H9 (cell line): ENCODE measurements around the gene GDNF. TPM values are rescaled to one million over a fixed set of nuclear protein-coding genes. Genes with fewer than 3 reads are reported as not detected.

Experiments used
- DNase-seq: peaks from one replicate; pipeline ENCODE4 v3.0.0-alpha.2; 2017
- H2AFZ ChIP-seq: one replicate; pipeline ENCODE4 v1.6.1; 2013; ENCODE audit warnings: mild to moderate bottlenecking, low read length, control low read depth, moderate library complexity
- H2AK5ac ChIP-seq: 2 replicates; pipeline ENCODE4 v1.6.1; 2013; ENCODE audit warnings: low read length, control low read depth, mixed read lengths; ENCODE audit not compliant: insufficient read length
- H2BK120ac ChIP-seq: one replicate; pipeline ENCODE4 v1.6.1; 2013; ENCODE audit warnings: low read depth, mild to moderate bottlenecking, low read length, control low read depth, inconsistent platforms; ENCODE audit not compliant: poor library complexity, severe bottlenecking
- H2BK12ac ChIP-seq: 2 replicates; pipeline ENCODE4 v1.6.1; 2013; ENCODE audit warnings: low read length, control low read depth, mixed read lengths, low read depth; ENCODE audit not compliant: insufficient read length
- H2BK15ac ChIP-seq: 2 replicates; pipeline ENCODE4 v1.6.1; 2013; ENCODE audit warnings: low read depth, low read length, control low read depth
- H2BK20ac ChIP-seq: one replicate; pipeline ENCODE4 v1.6.1; 2013; ENCODE audit warnings: low read depth, mild to moderate bottlenecking, low read length, control low read depth, inconsistent platforms; ENCODE audit not compliant: poor library complexity, severe bottlenecking
- H2BK5ac ChIP-seq: 2 replicates; pipeline ENCODE4 v1.6.1; 2013; ENCODE audit warnings: low read length, control low read depth, mixed read lengths; ENCODE audit not compliant: insufficient read length
- H3K14ac ChIP-seq: 2 replicates; pipeline ENCODE4 v1.6.1; 2013; ENCODE audit warnings: low read length, control low read depth; ENCODE audit not compliant: insufficient read depth
- H3K18ac ChIP-seq: 2 replicates; pipeline ENCODE4 v1.6.1; 2013; ENCODE audit warnings: low read depth, mild to moderate bottlenecking, mixed read lengths, low read length, control low read depth; ENCODE audit not compliant: insufficient read length
- H3K23ac ChIP-seq: 2 replicates; pipeline ENCODE4 v1.6.1; 2013; ENCODE audit warnings: low read length, control low read depth, mixed read lengths, low read depth; ENCODE audit not compliant: insufficient read length
- H3K23me2 ChIP-seq: 2 replicates; pipeline ENCODE4 v1.6.1; 2013; ENCODE audit warnings: low read depth, mild to moderate bottlenecking, mixed read lengths, low read length, control low read depth; ENCODE audit not compliant: insufficient read length, poor library complexity, severe bottlenecking
- H3K27ac ChIP-seq: 2 replicates; pipeline ENCODE4 v1.5.1; 2013; ENCODE audit warnings: low read length, control low read depth, mixed read lengths, low read depth; ENCODE audit not compliant: insufficient read length
- H3K27me3 ChIP-seq: 2 replicates; pipeline ENCODE4 v1.6.1; 2013; ENCODE audit warnings: low read length, control low read depth, inconsistent platforms; ENCODE audit not compliant: insufficient read depth
- H3K4ac ChIP-seq: 2 replicates; pipeline ENCODE4 v1.6.1; 2013; ENCODE audit warnings: low read depth, mild to moderate bottlenecking, control low read depth, inconsistent platforms, low read length, moderate library complexity
- H3K4me1 ChIP-seq: 2 replicates; pipeline ENCODE4 v1.6.1; 2013; ENCODE audit warnings: low read length, control low read depth, inconsistent platforms; ENCODE audit not compliant: insufficient read depth
- H3K4me2 ChIP-seq: 2 replicates; pipeline ENCODE4 v1.6.1; 2013; ENCODE audit warnings: low read length, control low read depth, mixed read lengths; ENCODE audit not compliant: insufficient read length, insufficient read depth
- H3K56ac ChIP-seq: 2 replicates; pipeline ENCODE4 v1.6.1; 2013; ENCODE audit warnings: low read depth, mild to moderate bottlenecking, mixed read lengths, low read length, control low read depth; ENCODE audit not compliant: insufficient read length
- H3K79me1 ChIP-seq: 2 replicates; pipeline ENCODE4 v1.6.1; 2013; ENCODE audit warnings: low read depth, mild to moderate bottlenecking, moderate library complexity, low read length, control low read depth, inconsistent platforms; ENCODE audit not compliant: insufficient read depth, poor library complexity, severe bottlenecking
- H3K79me2 ChIP-seq: 2 replicates; pipeline ENCODE4 v1.6.1; 2013; ENCODE audit warnings: low read length, control low read depth, inconsistent platforms; ENCODE audit not compliant: insufficient read depth
- H3K9ac ChIP-seq: 2 replicates; pipeline ENCODE4 v1.6.1; 2013; ENCODE audit warnings: low read length, control low read depth, mixed read lengths; ENCODE audit not compliant: insufficient read length; ENCODE audit errors: extremely low read depth
- H3K9me3 ChIP-seq: one replicate; pipeline ENCODE4 v1.6.1; 2013; ENCODE audit warnings: low read depth, low read length, inconsistent platforms; ENCODE audit not compliant: control insufficient read depth
- H3T11ph ChIP-seq: one replicate; pipeline ENCODE4 v1.6.1; 2013; ENCODE audit warnings: mild to moderate bottlenecking, low read length, control low read depth, inconsistent platforms
- H4K20me1 ChIP-seq: one replicate; pipeline ENCODE4 v1.6.1; 2013; ENCODE audit not compliant: control insufficient read depth, insufficient read length, insufficient read depth
- H4K5ac ChIP-seq: 2 replicates; pipeline ENCODE4 v1.6.1; 2013; ENCODE audit warnings: low read depth, mild to moderate bottlenecking, mixed read lengths, low read length, control low read depth; ENCODE audit not compliant: insufficient read length
- H4K8ac ChIP-seq: replicated peaks from 2 replicates; pipeline ENCODE4 v1.6.1; 2013; ENCODE audit warnings: low read length, control low read depth, mixed read lengths, low read depth; ENCODE audit not compliant: insufficient read length
- H4K91ac ChIP-seq: 2 replicates; pipeline ENCODE4 v1.6.1; 2013; ENCODE audit warnings: low read depth, mild to moderate bottlenecking, moderate library complexity, mixed read lengths, low read length, control low read depth; ENCODE audit not compliant: insufficient read length
- H3K27ac Mint-ChIP-seq, 3 experiments: 2 replicates in 2 of 3; 3 replicates in 1 of 3; pipeline ENCODE4 v1.8.0; 2020 to 2021; ENCODE audit warnings: mixed read lengths in 3 of 3, mild to moderate bottlenecking in 1 of 3, moderate library complexity in 1 of 3
- H3K27me3 Mint-ChIP-seq: 2 replicates; pipeline ENCODE4 v1.8.0; 2021; ENCODE audit warnings: low read depth, mild to moderate bottlenecking, moderate library complexity, mixed read lengths
- H3K36me3 Mint-ChIP-seq, 3 experiments: 2 replicates in 2 of 3; 3 replicates in 1 of 3; pipeline ENCODE4 v1.8.0; 2020 to 2021; ENCODE audit warnings: low read depth in 3 of 3, mixed read lengths in 3 of 3; ENCODE audit not compliant: insufficient read depth in 1 of 3
- H3K4me1 Mint-ChIP-seq, 2 experiments: 2 replicates each; pipeline ENCODE4 v1.8.0; 2020; ENCODE audit warnings: mixed read lengths in 2 of 2
- H3K4me3 Mint-ChIP-seq, 2 experiments: 2 replicates in 1 of 2; 3 replicates in 1 of 2; pipeline ENCODE4 v1.8.0; 2020 to 2021; ENCODE audit warnings: mild to moderate bottlenecking in 2 of 2, mixed read lengths in 2 of 2, moderate library complexity in 1 of 2
- H3K9me3 Mint-ChIP-seq, 2 experiments: 2 replicates in 1 of 2; 3 replicates in 1 of 2; pipeline ENCODE4 v1.8.0; 2020; ENCODE audit warnings: mild to moderate bottlenecking in 2 of 2, mixed read lengths in 2 of 2, moderate library complexity in 1 of 2
- CTCF ChIP-seq: fragments of 200-600 bp; sonication (generic); conservative IDR thresholded peaks from 3 replicates; pipeline ENCODE4 v1.8.0; 2021; ENCODE audit warnings: antibody characterized with exemption, mild to moderate bottlenecking
- WGBS: extraction: QIAGEN DNeasy Blood & Tissue Kit; methylation state at CpG from one replicate; pipeline ENCODE4 v1.1.7; 2013; ENCODE audit warnings: missing lambda C conversion rate, low lambda C conversion rate, mixed read lengths; ENCODE audit not compliant: insufficient read length; ENCODE audit errors: extremely low coverage; 5-methylcytosine and 5-hydroxymethylcytosine counted together
- total RNA-seq: library from RNA; stranded (reverse); gene quantifications from 2 replicates; pipeline ENCODE4 v1.2.1, GENCODE V29; 2021

The GDNF gene
- total RNA-seq, 1 experiment from 2014 or later, result not detected

DNA sequence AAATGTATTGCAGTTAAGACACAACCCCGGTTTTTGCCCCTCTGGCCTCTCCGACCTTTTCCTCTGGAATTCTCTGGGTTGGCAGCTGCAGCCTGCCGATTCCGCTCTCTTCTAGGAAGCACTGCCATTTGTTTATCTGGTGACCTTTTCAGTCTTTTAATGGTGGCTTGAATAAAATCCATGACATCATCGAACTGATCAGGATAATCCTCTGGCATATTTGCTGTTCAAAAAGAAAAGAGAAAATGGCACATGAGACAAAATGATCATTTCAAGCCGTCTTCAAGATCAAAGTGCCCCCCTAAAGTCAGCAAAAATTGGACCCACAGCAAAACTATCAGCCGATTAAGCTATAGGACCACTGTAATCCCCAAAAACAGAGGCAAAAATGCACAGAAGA is 23.9 kb downstream of the GDNF start:
- Histone ChIP-seq H3K14ac (no peak overlapping the region), H3K4me1 (peaks cover 3% of the 10 kb centered on the region; the same call in 1 of the 2 replicates), H3K23ac (no peak overlapping the region), H4K5ac (no peak overlapping the region), H3K56ac (no peak overlapping the region), H2BK12ac (no peak overlapping the region), H4K20me1 (no peaks in the 10 kb centered on the region), H3K9ac (no peak overlapping the region), H3K18ac (no peak overlapping the region), H2BK5ac (no peak overlapping the region), H2AK5ac (no peak overlapping the region), H2BK20ac (no peak overlapping the region), H2BK120ac (no peak overlapping the region), H3K23me2 (no peaks in the 10 kb centered on the region), H3K27ac (no peak overlapping the region), H3K79me2 (no peaks in the 10 kb centered on the region), H2BK15ac (no peak overlapping the region), H3T11ph (no peak overlapping the region), H2AFZ (no peak overlapping the region), H3K9me3 (no peaks in the 10 kb centered on the region), H3K4me2 (no peak overlapping the region), H3K27me3 (no peaks in the 10 kb centered on the region), H3K4ac (no peak overlapping the region), H4K8ac (no peak overlapping the region), H4K91ac (no peak overlapping the region), H3K79me1 (no peaks in the 10 kb centered on the region)
- DNase-seq, result no peak
- WGBS, result no CpG with 5 or more reads among the region's 7 CpGs
- H3K4me1 Mint-ChIP-seq, result peaks cover 13 to 17% of the 10 kb centered on the region in 2 experiments
- H3K36me3 Mint-ChIP-seq, result peaks cover 0 to 2% (median 0%) of the 10 kb centered on the region in 3 experiments; a peak in 1 of 7 replicates
- no peaks in the 10 kb centered on the region; a peak in 1 of 5 replicates for H3K9me3 Mint-ChIP-seq
- H3K4me3 Mint-ChIP-seq, result no peak overlapping the region
- no peak for TF ChIP-seq CTCF
- no peaks in the 10 kb centered on the region for H3K27me3 Mint-ChIP-seq
- H3K27ac Mint-ChIP-seq, result no peak overlapping the region
